ENCODE data around the gene INA.

INA gene

DNA sequence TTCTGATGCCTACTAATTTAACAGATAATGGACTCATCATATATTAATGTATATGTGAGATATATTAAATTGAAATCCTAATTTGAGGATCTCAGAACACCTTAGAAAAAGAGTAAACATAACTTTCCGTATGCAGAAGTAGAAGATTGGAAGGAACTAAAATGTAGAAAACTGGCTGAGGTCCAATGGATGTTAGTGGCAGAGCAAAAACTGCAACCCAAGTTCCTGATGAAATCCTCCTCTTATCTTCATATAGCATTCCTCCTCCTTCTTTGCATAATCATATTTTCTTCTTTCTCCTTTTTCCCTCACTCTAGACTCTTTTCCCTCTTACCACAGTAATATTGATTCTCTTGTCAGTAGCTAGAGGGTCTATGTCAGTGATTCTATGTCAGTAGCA is 6.0 kb downstream of the INA start:
- Histone ChIP-seq H3K79me2 (ENCODE audit: control insufficient read depth, insufficient read depth, low read length) (no peaks in the 10 kb centered on the region), H3K79me1 (ENCODE audit: low read length) (no peaks in the 10 kb centered on the region), H3K23ac (ENCODE audit: low read length) (no peak overlapping the region), H2AK5ac (ENCODE audit: low read length) (no peak overlapping the region), H2BK15ac (replicated peaks; ENCODE audit: low read depth) (no peak overlapping the region), H3K4me3 (ENCODE audit: low read length) (no peak overlapping the region), H3K4ac (ENCODE audit: low read depth, low read length) (no peak overlapping the region), H3K4me1 (ENCODE audit: control insufficient read depth, low read depth, low read length) (no peaks in the 10 kb centered on the region), H3K18ac (ENCODE audit: low read length) (no peak overlapping the region), H3K9ac (ENCODE audit: low read length) (no peak overlapping the region), H4K5ac (ENCODE audit: low read length) (no peak overlapping the region), H3K4me2 (ENCODE audit: low read length) (no peak overlapping the region), H3K56ac (ENCODE audit: low read length) (no peak overlapping the region), H4K8ac (ENCODE audit: low read depth, low read length) (no peak overlapping the region), H3K27ac (ENCODE audit: low read depth, low read length) (no peak overlapping the region), H3K27me3 (ENCODE audit: insufficient read depth, low read length, poor library complexity) (peaks cover 8% of the 10 kb centered on the region), H3K36me3 (ENCODE audit: control insufficient read depth, insufficient read depth, low read length) (no peaks in the 10 kb centered on the region), H2BK120ac (ENCODE audit: low read depth, low read length) (no peak overlapping the region), H2BK5ac (ENCODE audit: low read length) (no peak overlapping the region)
- WGBS (ENCODE audit: extremely low coverage, insufficient coverage, low lambda C conversion rate), result no CpG with 5 or more reads among the region's 1 CpG
- no peak for DNase-seq

DNA sequence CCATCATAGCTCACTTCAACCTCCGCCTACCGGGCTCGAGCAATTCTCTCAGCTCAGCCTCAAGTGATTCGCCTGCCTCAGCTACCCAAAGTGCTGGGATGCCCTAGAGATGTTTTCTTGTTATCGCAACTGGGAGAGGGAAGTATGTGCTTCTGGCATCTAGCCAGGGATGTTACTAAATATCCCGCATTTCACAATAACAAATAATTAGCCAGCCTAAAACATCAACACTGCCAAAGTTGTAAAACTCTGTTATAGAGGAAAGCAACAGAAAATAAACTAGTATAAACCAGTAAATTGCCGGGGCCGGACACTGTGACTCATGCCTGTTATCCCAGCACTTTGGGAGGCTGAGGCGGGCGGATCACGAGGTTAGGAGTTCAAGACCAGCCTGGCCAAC is 7.2 kb downstream of the INA start:
- no peaks in the 10 kb centered on the region for H3K79me1 ChIP-seq (ENCODE audit: low read length)
- H3K4me2 ChIP-seq (ENCODE audit: low read length), result no peak overlapping the region
- WGBS (ENCODE audit: extremely low coverage, insufficient coverage, low lambda C conversion rate), result no CpG with 5 or more reads among the region's 11 CpGs
- H2BK15ac ChIP-seq (replicated peaks; ENCODE audit: low read depth), result no peak overlapping the region
- H3K27ac ChIP-seq (ENCODE audit: low read depth, low read length), result no peak overlapping the region
- H3K4me3 ChIP-seq (ENCODE audit: low read length), result no peak overlapping the region
- no peak overlapping the region for H3K56ac ChIP-seq (ENCODE audit: low read length)
- H2BK5ac ChIP-seq (ENCODE audit: low read length), result no peak overlapping the region
- H3K79me2 ChIP-seq (ENCODE audit: control insufficient read depth, insufficient read depth, low read length), result no peaks in the 10 kb centered on the region
- H3K23ac ChIP-seq (ENCODE audit: low read length), result no peak overlapping the region
- H2BK120ac ChIP-seq (ENCODE audit: low read depth, low read length), result no peak overlapping the region
- H4K5ac ChIP-seq (ENCODE audit: low read length), result no peak overlapping the region
- H3K9ac ChIP-seq (ENCODE audit: low read length), result no peak overlapping the region
- H3K4ac ChIP-seq (ENCODE audit: low read depth, low read length), result no peak overlapping the region
- no peaks in the 10 kb centered on the region for H3K36me3 ChIP-seq (ENCODE audit: control insufficient read depth, insufficient read depth, low read length)
- H3K27me3 ChIP-seq (ENCODE audit: insufficient read depth, low read length, poor library complexity), result peaks cover 2% of the 10 kb centered on the region
- no peaks in the 10 kb centered on the region for H3K4me1 ChIP-seq (ENCODE audit: control insufficient read depth, low read depth, low read length)
- no peak overlapping the region for H3K18ac ChIP-seq (ENCODE audit: low read length)
- no peak overlapping the region for H2AK5ac ChIP-seq (ENCODE audit: low read length)
- DNase-seq, result no peak
- no peak overlapping the region for H4K8ac ChIP-seq (ENCODE audit: low read depth, low read length)

DNA sequence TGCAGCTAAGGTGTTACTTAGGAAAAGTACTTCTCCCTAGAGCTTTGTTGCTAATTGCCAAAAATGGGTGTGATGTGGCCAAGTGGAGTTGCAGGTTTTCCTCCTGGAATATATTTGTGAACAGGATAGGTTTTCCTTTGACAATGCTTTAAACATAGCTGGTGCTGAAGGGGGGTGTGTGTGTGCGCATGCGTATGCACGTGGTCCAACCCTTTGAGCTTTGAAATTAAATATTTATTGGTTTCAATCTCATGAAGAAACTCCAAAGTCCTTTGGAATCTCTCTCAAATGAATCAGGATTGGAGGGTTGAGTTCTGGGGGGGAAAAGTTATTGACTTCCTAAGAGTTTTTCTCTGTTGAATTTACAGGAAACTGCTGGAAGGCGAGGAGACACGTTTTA is 11.1 kb downstream of the INA start:
- H3K4me2 ChIP-seq (ENCODE audit: low read length), result no peak overlapping the region
- no peak overlapping the region for H3K9ac ChIP-seq (ENCODE audit: low read length)
- H4K5ac ChIP-seq (ENCODE audit: low read length), result no peak overlapping the region
- H3K79me2 ChIP-seq (ENCODE audit: control insufficient read depth, insufficient read depth, low read length), result no peaks in the 10 kb centered on the region
- no CpG with 5 or more reads among the region's 5 CpGs for WGBS (ENCODE audit: extremely low coverage, insufficient coverage, low lambda C conversion rate)
- no peak overlapping the region for H3K18ac ChIP-seq (ENCODE audit: low read length)
- H2BK5ac ChIP-seq (ENCODE audit: low read length), result no peak overlapping the region
- H3K27ac ChIP-seq (ENCODE audit: low read depth, low read length), result no peak overlapping the region
- H3K23ac ChIP-seq (ENCODE audit: low read length), result no peak overlapping the region
- H2BK15ac ChIP-seq (replicated peaks; ENCODE audit: low read depth), result no peak overlapping the region
- no peaks in the 10 kb centered on the region for H3K79me1 ChIP-seq (ENCODE audit: low read length)
- H3K4me1 ChIP-seq (ENCODE audit: control insufficient read depth, low read depth, low read length), result no peaks in the 10 kb centered on the region
- no peak overlapping the region for H3K4me3 ChIP-seq (ENCODE audit: low read length)
- no peak overlapping the region for H3K56ac ChIP-seq (ENCODE audit: low read length)
- H3K4ac ChIP-seq (ENCODE audit: low read depth, low read length), result no peak overlapping the region
- no peak overlapping the region for H4K8ac ChIP-seq (ENCODE audit: low read depth, low read length)
- no peak for DNase-seq
- H3K27me3 ChIP-seq (ENCODE audit: insufficient read depth, low read length, poor library complexity), result no peaks in the 10 kb centered on the region
- no peak overlapping the region for H2BK120ac ChIP-seq (ENCODE audit: low read depth, low read length)
- no peak overlapping the region for H2AK5ac ChIP-seq (ENCODE audit: low read length)
- no peaks in the 10 kb centered on the region for H3K36me3 ChIP-seq (ENCODE audit: control insufficient read depth, insufficient read depth, low read length)

DNA sequence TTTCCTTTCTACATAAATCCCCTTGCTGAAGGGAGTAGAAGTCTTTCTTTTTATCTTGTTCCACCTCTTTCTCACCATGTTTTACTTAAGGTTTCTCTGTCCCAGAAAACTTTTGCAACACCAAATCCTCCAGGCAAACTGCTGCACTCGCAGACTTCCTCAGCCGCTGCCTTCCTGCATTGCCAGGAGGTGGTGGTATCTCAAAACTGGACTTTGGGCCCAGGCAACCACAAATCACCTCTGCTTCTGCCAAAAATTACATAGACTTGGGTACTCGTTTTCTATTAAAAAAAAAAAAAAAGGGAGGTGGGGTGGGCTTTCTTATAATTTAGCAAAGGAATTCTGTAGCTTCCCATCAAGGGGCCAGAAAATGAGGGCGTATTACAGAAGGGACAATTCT is 14.7 kb downstream of the INA start:
- Histone ChIP-seq H3K4me1 (ENCODE audit: control insufficient read depth, low read depth, low read length) (no peaks in the 10 kb centered on the region), H4K5ac (ENCODE audit: low read length) (no peak overlapping the region), H3K36me3 (ENCODE audit: control insufficient read depth, insufficient read depth, low read length) (no peaks in the 10 kb centered on the region), H2BK15ac (replicated peaks; ENCODE audit: low read depth) (no peak overlapping the region), H3K9ac (ENCODE audit: low read length) (no peak overlapping the region), H3K56ac (ENCODE audit: low read length) (no peak overlapping the region), H3K27me3 (ENCODE audit: insufficient read depth, low read length, poor library complexity) (no peaks in the 10 kb centered on the region), H2BK5ac (ENCODE audit: low read length) (no peak overlapping the region), H2AK5ac (ENCODE audit: low read length) (no peak overlapping the region), H4K8ac (ENCODE audit: low read depth, low read length) (no peak overlapping the region), H3K4me3 (ENCODE audit: low read length) (no peak overlapping the region), H3K4me2 (ENCODE audit: low read length) (no peak overlapping the region), H3K23ac (ENCODE audit: low read length) (no peak overlapping the region), H3K4ac (ENCODE audit: low read depth, low read length) (no peak overlapping the region), H3K27ac (ENCODE audit: low read depth, low read length) (no peak overlapping the region), H3K79me2 (ENCODE audit: control insufficient read depth, insufficient read depth, low read length) (no peaks in the 10 kb centered on the region), H2BK120ac (ENCODE audit: low read depth, low read length) (no peak overlapping the region), H3K79me1 (ENCODE audit: low read length) (no peaks in the 10 kb centered on the region), H3K18ac (ENCODE audit: low read length) (no peak overlapping the region)
- WGBS (ENCODE audit: extremely low coverage, insufficient coverage, low lambda C conversion rate), result no CpG with 5 or more reads among the region's 4 CpGs
- DNase-seq, result no peak

DNA sequence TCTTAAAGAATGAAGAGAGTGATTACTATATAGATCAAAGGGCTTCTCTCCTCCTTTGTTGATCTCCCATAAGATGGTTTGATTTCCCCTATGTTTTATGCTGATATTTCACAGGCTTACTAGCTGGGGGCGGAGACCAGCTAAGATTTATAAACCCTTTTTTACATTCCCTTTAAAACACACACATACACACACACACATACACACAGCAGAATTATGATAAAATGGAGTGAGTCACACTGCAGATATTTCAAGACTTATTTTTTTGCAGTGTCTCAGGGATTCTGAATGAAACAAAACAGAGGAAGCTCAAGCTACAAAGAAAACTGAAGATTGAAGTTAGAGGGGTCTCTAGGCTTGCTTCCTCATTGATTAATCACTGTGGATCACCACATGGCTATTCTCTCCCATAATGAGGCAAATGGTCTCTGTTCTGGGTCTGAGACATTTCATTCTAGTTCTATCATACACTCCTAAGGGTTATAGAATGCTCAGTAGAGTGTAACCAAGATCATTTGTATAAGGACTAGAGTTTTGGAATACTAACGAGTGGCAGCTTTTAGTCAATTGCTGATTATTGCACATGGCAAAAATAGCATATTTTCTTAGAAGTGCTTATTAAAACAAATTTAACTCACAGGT is 18.6 kb downstream of the INA start:
- H4K8ac ChIP-seq (ENCODE audit: low read depth, low read length), result no peak overlapping the region
- no peak overlapping the region for H2BK15ac ChIP-seq (replicated peaks; ENCODE audit: low read depth)
- H2AK5ac ChIP-seq (ENCODE audit: low read length), result no peak overlapping the region
- no peak overlapping the region for H3K23ac ChIP-seq (ENCODE audit: low read length)
- no peak overlapping the region for H3K4me2 ChIP-seq (ENCODE audit: low read length)
- no peak overlapping the region for H2BK5ac ChIP-seq (ENCODE audit: low read length)
- no peak overlapping the region for H3K18ac ChIP-seq (ENCODE audit: low read length)
- WGBS (ENCODE audit: extremely low coverage, insufficient coverage, low lambda C conversion rate), result no CpG with 5 or more reads among the region's 2 CpGs
- no peak overlapping the region for H3K27ac ChIP-seq (ENCODE audit: low read depth, low read length)
- no peak for DNase-seq
- H4K5ac ChIP-seq (ENCODE audit: low read length), result no peak overlapping the region
- no peaks in the 10 kb centered on the region for H3K79me1 ChIP-seq (ENCODE audit: low read length)
- no peaks in the 10 kb centered on the region for H3K79me2 ChIP-seq (ENCODE audit: control insufficient read depth, insufficient read depth, low read length)
- no peak overlapping the region for H3K4me3 ChIP-seq (ENCODE audit: low read length)
- no peak overlapping the region for H3K9ac ChIP-seq (ENCODE audit: low read length)
- H3K4me1 ChIP-seq (ENCODE audit: control insufficient read depth, low read depth, low read length), result no peaks in the 10 kb centered on the region
- H3K4ac ChIP-seq (ENCODE audit: low read depth, low read length), result no peak overlapping the region
- H3K27me3 ChIP-seq (ENCODE audit: insufficient read depth, low read length, poor library complexity), result no peaks in the 10 kb centered on the region
- H3K56ac ChIP-seq (ENCODE audit: low read length), result no peak overlapping the region
- no peaks in the 10 kb centered on the region for H3K36me3 ChIP-seq (ENCODE audit: control insufficient read depth, insufficient read depth, low read length)
- H2BK120ac ChIP-seq (ENCODE audit: low read depth, low read length), result no peak overlapping the region

DNA sequence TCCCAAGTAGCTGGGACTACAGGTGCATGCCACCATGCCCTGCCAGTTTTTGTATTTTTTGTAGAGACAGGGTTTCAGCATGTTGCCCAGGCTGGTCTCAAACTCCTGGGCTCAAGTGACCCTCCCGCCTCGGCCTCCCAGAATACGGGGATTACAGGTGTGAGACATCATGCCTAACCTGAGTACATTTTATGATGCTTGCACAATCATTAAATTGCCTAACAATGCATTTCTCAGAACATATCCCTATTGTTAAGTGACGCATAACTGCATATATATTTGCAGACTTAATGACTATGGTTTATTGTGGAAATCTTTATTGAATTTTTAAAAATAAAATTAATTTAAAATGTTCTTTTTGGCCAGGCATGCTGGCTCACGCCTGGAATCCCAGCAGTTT is 30.7 kb downstream of the INA start:
- no peak overlapping the region for H2BK5ac ChIP-seq (ENCODE audit: low read length)
- H4K8ac ChIP-seq (ENCODE audit: low read depth, low read length), result no peak overlapping the region
- H2AK5ac ChIP-seq (ENCODE audit: low read length), result no peak overlapping the region
- no peaks in the 10 kb centered on the region for H3K4me1 ChIP-seq (ENCODE audit: control insufficient read depth, low read depth, low read length)
- H3K56ac ChIP-seq (ENCODE audit: low read length), result no peak overlapping the region
- H3K4me2 ChIP-seq (ENCODE audit: low read length), result no peak overlapping the region
- no peak for DNase-seq
- H3K36me3 ChIP-seq (ENCODE audit: control insufficient read depth, insufficient read depth, low read length), result peaks cover 2% of the 10 kb centered on the region
- H3K4ac ChIP-seq (ENCODE audit: low read depth, low read length), result no peak overlapping the region
- no peak overlapping the region for H2BK120ac ChIP-seq (ENCODE audit: low read depth, low read length)
- H3K27me3 ChIP-seq (ENCODE audit: insufficient read depth, low read length, poor library complexity), result no peaks in the 10 kb centered on the region
- no peak overlapping the region for H2BK15ac ChIP-seq (replicated peaks; ENCODE audit: low read depth)
- H3K23ac ChIP-seq (ENCODE audit: low read length), result no peak overlapping the region
- no peak overlapping the region for H3K18ac ChIP-seq (ENCODE audit: low read length)
- WGBS (ENCODE audit: extremely low coverage, insufficient coverage, low lambda C conversion rate), result no CpG with 5 or more reads among the region's 5 CpGs
- H3K4me3 ChIP-seq (ENCODE audit: low read length), result no peak overlapping the region
- H4K5ac ChIP-seq (ENCODE audit: low read length), result no peak overlapping the region
- no peak overlapping the region for H3K27ac ChIP-seq (ENCODE audit: low read depth, low read length)
- H3K9ac ChIP-seq (ENCODE audit: low read length), result no peak overlapping the region
- H3K79me2 ChIP-seq (ENCODE audit: control insufficient read depth, insufficient read depth, low read length), result no peaks in the 10 kb centered on the region
- H3K79me1 ChIP-seq (ENCODE audit: low read length), result no peaks in the 10 kb centered on the region
